ENCODE data around the gene LRMDA. TPM values are rescaled to one million over a fixed set of nuclear protein-coding genes. Genes with fewer than 3 reads are reported as not detected.

Gene LRMDA
- total and polyA plus RNA-seq, 12 donors = 30.7 to 132 (median 78.1) TPM

DNA sequence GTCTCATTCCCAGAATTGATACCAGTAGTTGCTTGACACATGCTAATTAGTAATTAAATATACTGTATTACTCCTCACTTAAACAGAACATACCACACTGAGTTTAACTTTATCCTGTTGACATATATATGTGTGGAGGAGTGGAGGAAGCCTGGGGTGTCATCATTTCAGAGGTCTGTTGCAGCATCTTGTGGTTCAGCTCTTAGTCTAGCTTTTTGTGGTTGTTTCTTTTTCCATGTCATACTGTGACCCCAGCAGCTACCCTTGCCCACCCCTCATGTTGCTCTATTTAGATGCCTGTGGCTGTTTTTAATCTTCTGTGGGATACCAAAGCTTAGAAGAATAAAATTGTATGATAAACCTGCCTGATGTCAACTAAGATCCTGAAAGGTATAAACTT, 875.4 kb downstream of the LRMDA start:
- Histone ChIP-seq H3K27ac (no peak overlapping the region), H3K9me3 (replicated peaks in 1 of 3) (no peaks in the 10 kb centered on the region), H3K27me3 (no peaks in the 10 kb centered on the region), H3K4me1 (replicated peaks in 1 of 2) (peaks cover 19 to 40% of the 10 kb centered on the region in 2 donors), H3K36me3 (replicated peaks in 1 of 2) (no peaks in the 10 kb centered on the region), H3K4me3 (no peak overlapping the region)
- TF ChIP-seq POLR2A (IDR thresholded peaks at IDR 0.05) = no peak
- TF ChIP-seq, protein P1, sequence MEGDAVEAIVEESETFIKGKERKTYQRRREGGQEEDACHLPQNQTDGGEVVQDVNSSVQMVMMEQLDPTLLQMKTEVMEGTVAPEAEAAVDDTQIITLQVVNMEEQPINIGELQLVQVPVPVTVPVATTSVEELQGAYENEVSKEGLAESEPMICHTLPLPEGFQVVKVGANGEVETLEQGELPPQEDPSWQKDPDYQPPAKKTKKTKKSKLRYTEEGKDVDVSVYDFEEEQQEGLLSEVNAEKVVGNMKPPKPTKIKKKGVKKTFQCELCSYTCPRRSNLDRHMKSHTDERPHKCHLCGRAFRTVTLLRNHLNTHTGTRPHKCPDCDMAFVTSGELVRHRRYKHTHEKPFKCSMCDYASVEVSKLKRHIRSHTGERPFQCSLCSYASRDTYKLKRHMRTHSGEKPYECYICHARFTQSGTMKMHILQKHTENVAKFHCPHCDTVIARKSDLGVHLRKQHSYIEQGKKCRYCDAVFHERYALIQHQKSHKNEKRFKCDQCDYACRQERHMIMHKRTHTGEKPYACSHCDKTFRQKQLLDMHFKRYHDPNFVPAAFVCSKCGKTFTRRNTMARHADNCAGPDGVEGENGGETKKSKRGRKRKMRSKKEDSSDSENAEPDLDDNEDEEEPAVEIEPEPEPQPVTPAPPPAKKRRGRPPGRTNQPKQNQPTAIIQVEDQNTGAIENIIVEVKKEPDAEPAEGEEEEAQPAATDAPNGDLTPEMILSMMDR (IDR thresholded peaks at IDR 0.05) = no peak
- DNase-seq = no peak
- intact Hi-C loops (cut with DNase I) = no loop called here

DNA sequence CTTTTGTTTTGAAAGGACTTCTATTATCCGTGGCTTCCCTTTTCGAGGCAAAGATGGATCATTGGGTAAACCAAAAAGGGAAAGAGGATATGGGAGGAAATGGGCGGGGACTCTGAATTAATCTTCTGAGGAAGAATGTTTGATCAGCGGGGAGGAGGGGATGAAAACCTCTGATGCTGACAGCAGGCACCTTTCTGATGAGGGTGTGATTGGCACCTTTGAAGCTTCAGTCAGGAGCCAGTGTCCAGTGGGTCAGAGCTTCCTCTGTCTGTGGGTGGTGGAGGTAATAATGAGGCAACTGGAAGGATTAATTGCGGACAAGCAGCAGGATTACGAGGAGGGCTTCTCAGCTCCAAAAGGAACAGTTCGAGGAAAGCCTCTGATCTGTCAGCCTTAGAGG, 877.6 kb downstream of the LRMDA start:
- no peak for DNase-seq
- Histone ChIP-seq H3K27ac (peak overlapping the region in 1 of 5 donors; percentile 56), H3K9me3 (replicated peaks in 1 of 3) (no peaks in the 10 kb centered on the region), H3K4me3 (no peak overlapping the region), H3K27me3 (no peaks in the 10 kb centered on the region), H3K36me3 (replicated peaks in 1 of 2) (no peaks in the 10 kb centered on the region), H3K4me1 (replicated peaks in 1 of 2) (peaks cover 24 to 36% of the 10 kb centered on the region in 2 donors)
- TF ChIP-seq, protein P1 (IDR thresholded peaks at IDR 0.05) = no peak
- TF ChIP-seq POLR2A (IDR thresholded peaks at IDR 0.05) = no peak
- 64 to 72% (median 66%) methylated on average over 7 of the region's 7 CpGs for WGBS, 4 donors
- intact Hi-C loops (cut with DNase I) = no loop called here

DNA sequence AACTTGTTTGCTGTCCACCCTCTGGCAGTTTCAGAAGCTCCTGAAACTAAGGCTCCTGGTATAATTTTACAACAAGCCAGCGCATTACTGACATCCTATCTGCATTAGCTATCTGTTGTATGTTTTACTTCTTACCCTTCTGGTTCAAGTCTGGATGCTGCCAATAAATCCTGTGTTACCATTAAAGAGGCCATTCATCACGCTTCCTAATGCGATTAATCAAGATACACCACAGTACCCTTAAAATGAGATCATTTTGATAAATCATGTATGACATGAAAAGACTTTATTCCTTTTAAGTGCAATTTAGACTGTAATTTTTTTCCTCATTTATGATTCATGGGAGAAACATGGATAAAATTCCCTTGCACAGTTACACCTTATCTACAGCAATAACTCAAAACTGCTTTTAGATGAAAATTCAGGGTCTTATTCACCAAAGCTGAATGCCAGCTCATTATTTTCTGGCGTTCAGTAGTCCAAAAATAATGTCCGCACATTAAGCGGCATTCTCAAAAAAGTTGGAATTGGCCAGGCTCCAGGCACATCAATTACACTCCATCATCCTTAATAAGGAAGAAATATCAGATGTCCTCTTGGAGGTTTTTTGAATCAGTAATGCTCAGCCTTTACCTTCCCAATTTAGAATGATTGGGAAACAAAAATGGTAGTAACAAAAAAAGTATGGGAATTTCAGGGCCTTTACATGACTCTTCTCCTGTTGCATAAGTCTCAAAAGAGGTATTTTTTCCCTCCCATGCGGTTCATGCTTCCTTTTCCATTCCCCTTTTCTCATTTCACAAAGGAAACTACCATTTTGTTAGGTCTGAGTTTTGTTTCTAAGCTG, 878.5 kb downstream of the LRMDA start:
- Histone ChIP-seq H3K4me3 (no peak overlapping the region), H3K27me3 (no peaks in the 10 kb centered on the region), H3K27ac (peak overlapping the region in 4 of 5 donors; percentile 9 to 56 (median 22)), H3K36me3 (replicated peaks in 1 of 2) (no peaks in the 10 kb centered on the region), H3K9me3 (replicated peaks in 1 of 3) (no peaks in the 10 kb centered on the region), H3K4me1 (replicated peaks in 1 of 2) (peaks cover 24 to 36% of the 10 kb centered on the region in 2 donors)
- DNase-seq = peak in 6 of 7 donors; percentile 20 to 77 (median 38)
- intact Hi-C loops (cut with DNase I) = loop anchor here in 1 of 2 donors (10.0 kb wide), 1 partner anchor 245 kb away; no protein-coding TSS in a partner anchor
- TF ChIP-seq, protein P1 (IDR thresholded peaks at IDR 0.05) = no peak
- no peak for TF ChIP-seq POLR2A (IDR thresholded peaks at IDR 0.05)
- 33 to 44% (median 40%) methylated on average over 7 of the region's 7 CpGs for WGBS, 4 donors

DNA sequence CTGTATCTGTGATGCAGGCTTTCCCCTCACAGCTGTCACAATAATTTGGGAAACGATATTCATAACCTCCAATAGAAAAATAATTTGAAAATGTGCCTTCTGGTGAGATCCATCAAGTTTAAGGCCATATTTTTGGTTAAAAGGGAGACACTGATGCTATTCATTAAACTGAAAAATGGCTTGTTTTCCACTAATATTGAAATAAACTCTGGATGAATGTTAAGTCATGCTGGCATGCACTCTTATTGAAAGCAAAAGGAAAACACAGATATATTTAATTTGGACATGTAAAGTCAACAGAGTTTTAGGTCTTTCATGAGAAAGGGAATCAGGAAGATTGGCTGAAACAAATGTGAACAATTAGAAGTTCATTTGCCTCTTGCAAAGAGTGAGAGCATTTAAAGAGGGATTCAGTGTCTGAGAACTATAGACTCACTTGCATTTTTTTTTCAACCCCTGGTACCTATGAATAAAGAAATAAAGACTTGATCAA, 879.2 kb downstream of the LRMDA start:
- 40 to 61% (median 53%) methylated on average over 1 of the region's 1 CpG for WGBS, 4 donors
- no peaks in the 10 kb centered on the region for H3K9me3 ChIP-seq (replicated peaks in 1 of 3)
- H3K4me1 ChIP-seq (replicated peaks in 1 of 2) = peaks cover 24 to 36% of the 10 kb centered on the region in 2 donors
- H3K36me3 ChIP-seq (replicated peaks in 1 of 2) = no peaks in the 10 kb centered on the region
- peak overlapping the region in 4 of 5 donors; percentile 9 to 56 (median 22) for H3K27ac ChIP-seq
- no peak for DNase-seq
- TF ChIP-seq, protein P1 (IDR thresholded peaks at IDR 0.05) = no peak
- TF ChIP-seq POLR2A (IDR thresholded peaks at IDR 0.05) = no peak
- H3K4me3 ChIP-seq = no peak overlapping the region
- H3K27me3 ChIP-seq = no peaks in the 10 kb centered on the region
- intact Hi-C loops (cut with DNase I) = loop anchor here in 1 of 2 donors (10.0 kb wide), 1 partner anchor 244 kb away; no protein-coding TSS in a partner anchor

Measured in adrenal gland (tissue), 12 donors.